SK-N-SH treated with all-trans-retinoic acid at 6 μM for 48 hours (cell line): ENCODE data around the gene FLRT1.

Experiments
- ATAC-seq: fragments of 200-7000 bp; cut with Tn5 transposase; 3 replicates; pipeline ENCODE4 v1.9.1; 2020; ENCODE audit warnings: mild to moderate bottlenecking, moderate library complexity
- ARNTL ChIP-seq: fragments of 450-650 bp; formaldehyde crosslinking; IDR thresholded peaks from 2 replicates; pipeline ENCODE4 v1.5.0; 2020; ENCODE audit warnings: low read depth, mild to moderate bottlenecking, moderate library complexity, borderline replicate concordance
- BACH2 ChIP-seq: fragments of 250-450 bp; sonication (Bioruptor Pico); IDR thresholded peaks from 2 replicates; pipeline ENCODE4 v1.9.0; 2021; ENCODE audit warnings: mild to moderate bottlenecking, borderline replicate concordance
- CSDC2 ChIP-seq: fragments of 250-450 bp; sonication (Bioruptor Pico); IDR thresholded peaks from 2 replicates; pipeline ENCODE4 v1.5.0; 2020; ENCODE audit warnings: mild to moderate bottlenecking, moderate library complexity
- ISL1 ChIP-seq: fragments of 250-450 bp; sonication (Bioruptor Pico); IDR thresholded peaks from 2 replicates; pipeline ENCODE4 v2.1.2; 2022; ENCODE audit warnings: mild to moderate bottlenecking, moderate library complexity
- OSR1 ChIP-seq: fragments of 250-450 bp; sonication (Bioruptor Pico); IDR thresholded peaks from 2 replicates; pipeline ENCODE4 v1.8.0; 2022; ENCODE audit warnings: moderate library complexity, mild to moderate bottlenecking, inconsistent platforms
- PPARA ChIP-seq: fragments of 250-450 bp; sonication (Bioruptor Pico); IDR thresholded peaks from 2 replicates; pipeline ENCODE4 v1.5.0; 2020; ENCODE audit warnings: mild to moderate bottlenecking, borderline replicate concordance
- RARB ChIP-seq: fragments of 250-450 bp; sonication (Bioruptor Pico); IDR thresholded peaks from 2 replicates; pipeline ENCODE4 v1.8.0; 2021; ENCODE audit warnings: mild to moderate bottlenecking, moderate library complexity
- SNAI2 ChIP-seq: fragments of 250-450 bp; sonication (Bioruptor Pico); IDR thresholded peaks from 2 replicates; pipeline ENCODE4 v1.5.0; 2020; ENCODE audit warnings: mild to moderate bottlenecking, moderate library complexity
- TCF4 ChIP-seq: fragments of 250-450 bp; sonication (Bioruptor Pico); IDR thresholded peaks from 2 replicates; pipeline ENCODE4 v1.8.0; 2021; ENCODE audit warnings: mild to moderate bottlenecking, moderate library complexity, borderline replicate concordance
- TOX ChIP-seq: fragments of 250-450 bp; sonication (Bioruptor Pico); IDR thresholded peaks from 2 replicates; pipeline ENCODE4 v1.8.0; 2021; ENCODE audit warnings: mild to moderate bottlenecking, moderate library complexity, borderline replicate concordance
- TSHZ2 ChIP-seq: fragments of 250-450 bp; sonication (Bioruptor Pico); IDR thresholded peaks from 2 replicates; pipeline ENCODE4 v1.5.0; 2020; ENCODE audit warnings: mild to moderate bottlenecking, moderate library complexity
- ZFP3 ChIP-seq: fragments of 250-450 bp; sonication (Bioruptor Pico); IDR thresholded peaks from 2 replicates; pipeline ENCODE4 v1.5.0; 2020; ENCODE audit warnings: mild to moderate bottlenecking, moderate library complexity
- ZFP30 ChIP-seq: fragments of 450-650 bp; formaldehyde crosslinking; IDR thresholded peaks from 2 replicates; pipeline ENCODE4 v1.5.0; 2022; ENCODE audit warnings: mild to moderate bottlenecking, moderate library complexity
- ZNF565 ChIP-seq: fragments of 450-650 bp; formaldehyde crosslinking; conservative IDR thresholded peaks from 2 replicates; pipeline ENCODE4 v1.5.0; 2020; ENCODE audit warnings: low read depth, mild to moderate bottlenecking, moderate library complexity
- ZNF70 ChIP-seq: fragments of 450-650 bp; formaldehyde crosslinking; IDR thresholded peaks from 2 replicates; pipeline ENCODE4 v1.5.0; 2020; ENCODE audit warnings: mild to moderate bottlenecking, moderate library complexity
- ZNF8 ChIP-seq: fragments of 450-650 bp; formaldehyde crosslinking; IDR thresholded peaks from 2 replicates; pipeline ENCODE4 v1.5.0; 2020; ENCODE audit warnings: mild to moderate bottlenecking, moderate library complexity
- TF ChIP-seq, protein P1 (sequence below): fragments of 250-450 bp; sonication (Bioruptor Pico); IDR thresholded peaks from 2 replicates; pipeline ENCODE4 v1.5.1; 2021; ENCODE audit warnings: mild to moderate bottlenecking, moderate library complexity
- TF ChIP-seq, protein P2 (sequence below): fragments of 250-450 bp; sonication (Bioruptor Pico); IDR thresholded peaks from 2 replicates; pipeline ENCODE4 v1.8.0; 2020; ENCODE audit warnings: mild to moderate bottlenecking, moderate library complexity, borderline replicate concordance
- TF ChIP-seq, protein P3 (sequence below): fragments of 250-450 bp; sonication (Bioruptor Pico); IDR thresholded peaks from 2 replicates; pipeline ENCODE4 v1.5.1; 2020; ENCODE audit warnings: low read depth, mild to moderate bottlenecking, moderate library complexity

Gene FLRT1

DNA sequence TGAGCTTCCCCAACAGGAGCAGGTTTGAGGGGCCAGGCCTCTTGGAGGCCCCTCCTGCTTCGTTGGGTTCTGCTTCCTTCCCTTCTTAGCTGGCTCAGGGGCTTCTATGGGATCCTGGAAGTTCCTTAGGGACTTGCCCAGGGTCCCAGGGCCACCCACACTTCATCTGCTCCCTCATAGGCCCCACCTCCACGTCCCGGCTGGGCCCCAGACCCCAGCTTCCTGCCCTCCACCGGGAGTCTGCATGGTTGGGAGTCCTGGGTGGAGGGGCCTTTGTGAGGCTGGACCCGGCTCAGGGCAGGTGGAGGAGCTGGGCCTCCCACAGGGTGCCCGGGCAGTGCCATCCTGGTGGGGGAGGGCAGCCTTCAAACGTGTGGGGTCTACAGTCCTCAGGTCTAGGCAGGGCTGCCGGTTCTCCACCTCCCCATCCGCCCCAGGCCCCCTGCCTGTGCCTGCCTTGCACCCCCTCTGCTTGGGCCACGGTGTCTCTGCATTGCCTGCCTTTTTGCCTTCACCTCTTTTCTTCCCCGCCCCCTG is 37.9 kb upstream of the FLRT1 start:
- TF ChIP-seq ZFP30 (CRISPR knock-in tag) (no peak), ZNF8 (CRISPR knock-in tag) (no peak), TSHZ2 (CRISPR knock-in tag) (no peak), TCF4 (CRISPR knock-in tag) (no peak), TOX (CRISPR knock-in tag) (no peak), BACH2 (CRISPR knock-in tag) (no peak), OSR1 (CRISPR knock-in tag) (no peak), ZFP3 (CRISPR knock-in tag) (no peak), CSDC2 (no peak), PPARA (CRISPR knock-in tag) (no peak)
- TF ChIP-seq, protein P1, sequence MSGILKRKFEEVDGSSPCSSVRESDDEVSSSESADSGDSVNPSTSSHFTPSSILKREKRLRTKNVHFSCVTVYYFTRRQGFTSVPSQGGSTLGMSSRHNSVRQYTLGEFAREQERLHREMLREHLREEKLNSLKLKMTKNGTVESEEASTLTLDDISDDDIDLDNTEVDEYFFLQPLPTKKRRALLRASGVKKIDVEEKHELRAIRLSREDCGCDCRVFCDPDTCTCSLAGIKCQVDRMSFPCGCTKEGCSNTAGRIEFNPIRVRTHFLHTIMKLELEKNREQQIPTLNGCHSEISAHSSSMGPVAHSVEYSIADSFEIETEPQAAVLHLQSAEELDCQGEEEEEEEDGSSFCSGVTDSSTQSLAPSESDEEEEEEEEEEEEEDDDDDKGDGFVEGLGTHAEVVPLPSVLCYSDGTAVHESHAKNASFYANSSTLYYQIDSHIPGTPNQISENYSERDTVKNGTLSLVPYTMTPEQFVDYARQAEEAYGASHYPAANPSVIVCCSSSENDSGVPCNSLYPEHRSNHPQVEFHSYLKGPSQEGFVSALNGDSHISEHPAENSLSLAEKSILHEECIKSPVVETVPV: no peak
- no peak for ATAC-seq

- no peak for TF ChIP-seq RARB (CRISPR knock-in tag)
- TF ChIP-seq, protein P1: no peak
- no peak for TF ChIP-seq ZNF70 (CRISPR knock-in tag)
- TF ChIP-seq SNAI2: no peak
- ATAC-seq: peak; percentile 3
These were observed 37.0 kb upstream of the FLRT1 start for GRCh38 chr11:63998558-63999348.

DNA sequence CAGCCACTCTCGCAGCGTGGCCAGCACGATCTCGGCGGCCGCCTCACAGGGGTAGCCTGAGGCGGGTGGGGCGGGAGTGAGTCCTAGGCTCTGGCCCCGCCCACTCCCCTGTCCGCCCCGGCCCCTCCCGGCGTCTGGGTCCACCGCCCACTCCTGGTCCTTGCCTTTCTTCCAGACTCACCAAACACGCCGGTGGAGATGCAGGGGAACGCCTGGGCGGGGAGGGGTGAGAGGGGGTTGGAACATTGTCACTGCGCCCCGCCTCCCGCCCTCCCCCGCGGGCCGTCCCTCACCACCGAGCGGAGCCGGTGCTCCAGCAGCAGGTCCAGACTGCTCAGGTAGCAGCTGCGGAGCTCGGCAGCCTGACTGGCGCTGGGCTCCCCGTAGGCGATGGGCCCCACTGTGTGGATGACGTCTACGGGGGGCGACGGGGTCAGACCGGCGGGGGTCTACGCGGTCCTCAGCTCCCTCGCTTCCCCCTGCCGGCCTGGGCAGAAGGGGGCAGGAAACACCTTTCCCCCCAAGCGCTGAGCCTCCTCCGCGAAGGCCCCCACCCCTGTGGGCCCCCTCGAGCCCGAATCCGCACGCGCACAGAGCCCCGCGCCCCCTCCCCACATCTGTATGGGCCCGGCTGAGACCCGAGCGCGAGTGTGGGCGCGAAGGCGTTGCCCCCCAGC is 36.2 kb upstream of the FLRT1 start:
- TF ChIP-seq, protein P2, sequence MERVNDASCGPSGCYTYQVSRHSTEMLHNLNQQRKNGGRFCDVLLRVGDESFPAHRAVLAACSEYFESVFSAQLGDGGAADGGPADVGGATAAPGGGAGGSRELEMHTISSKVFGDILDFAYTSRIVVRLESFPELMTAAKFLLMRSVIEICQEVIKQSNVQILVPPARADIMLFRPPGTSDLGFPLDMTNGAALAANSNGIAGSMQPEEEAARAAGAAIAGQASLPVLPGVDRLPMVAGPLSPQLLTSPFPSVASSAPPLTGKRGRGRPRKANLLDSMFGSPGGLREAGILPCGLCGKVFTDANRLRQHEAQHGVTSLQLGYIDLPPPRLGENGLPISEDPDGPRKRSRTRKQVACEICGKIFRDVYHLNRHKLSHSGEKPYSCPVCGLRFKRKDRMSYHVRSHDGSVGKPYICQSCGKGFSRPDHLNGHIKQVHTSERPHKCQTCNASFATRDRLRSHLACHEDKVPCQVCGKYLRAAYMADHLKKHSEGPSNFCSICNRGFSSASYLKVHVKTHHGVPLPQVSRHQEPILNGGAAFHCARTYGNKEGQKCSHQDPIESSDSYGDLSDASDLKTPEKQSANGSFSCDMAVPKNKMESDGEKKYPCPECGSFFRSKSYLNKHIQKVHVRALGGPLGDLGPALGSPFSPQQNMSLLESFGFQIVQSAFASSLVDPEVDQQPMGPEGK: no peak
- TF ChIP-seq ISL1 (CRISPR knock-in tag): no peak
- no peak for TF ChIP-seq OSR1 (CRISPR knock-in tag)
- TF ChIP-seq, protein P3, sequence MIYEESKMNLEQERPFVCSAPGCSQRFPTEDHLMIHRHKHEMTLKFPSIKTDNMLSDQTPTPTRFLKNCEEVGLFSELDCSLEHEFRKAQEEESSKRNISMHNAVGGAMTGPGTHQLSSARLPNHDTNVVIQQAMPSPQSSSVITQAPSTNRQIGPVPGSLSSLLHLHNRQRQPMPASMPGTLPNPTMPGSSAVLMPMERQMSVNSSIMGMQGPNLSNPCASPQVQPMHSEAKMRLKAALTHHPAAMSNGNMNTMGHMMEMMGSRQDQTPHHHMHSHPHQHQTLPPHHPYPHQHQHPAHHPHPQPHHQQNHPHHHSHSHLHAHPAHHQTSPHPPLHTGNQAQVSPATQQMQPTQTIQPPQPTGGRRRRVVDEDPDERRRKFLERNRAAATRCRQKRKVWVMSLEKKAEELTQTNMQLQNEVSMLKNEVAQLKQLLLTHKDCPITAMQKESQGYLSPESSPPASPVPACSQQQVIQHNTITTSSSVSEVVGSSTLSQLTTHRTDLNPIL (CRISPR knock-in tag): no peak
- TF ChIP-seq ZNF565 (CRISPR knock-in tag): no peak
- TF ChIP-seq TOX (CRISPR knock-in tag): no peak
- TF ChIP-seq BACH2 (CRISPR knock-in tag): no peak
- no peak for TF ChIP-seq ZFP3 (CRISPR knock-in tag)
- TF ChIP-seq PPARA (CRISPR knock-in tag): no peak
- TF ChIP-seq ARNTL: no peak
- TF ChIP-seq RARB (CRISPR knock-in tag): no peak
- no peak; the same call in 1 of the 3 replicates for ATAC-seq
